ENCODE measurements around the gene LRRC47.

DNA sequence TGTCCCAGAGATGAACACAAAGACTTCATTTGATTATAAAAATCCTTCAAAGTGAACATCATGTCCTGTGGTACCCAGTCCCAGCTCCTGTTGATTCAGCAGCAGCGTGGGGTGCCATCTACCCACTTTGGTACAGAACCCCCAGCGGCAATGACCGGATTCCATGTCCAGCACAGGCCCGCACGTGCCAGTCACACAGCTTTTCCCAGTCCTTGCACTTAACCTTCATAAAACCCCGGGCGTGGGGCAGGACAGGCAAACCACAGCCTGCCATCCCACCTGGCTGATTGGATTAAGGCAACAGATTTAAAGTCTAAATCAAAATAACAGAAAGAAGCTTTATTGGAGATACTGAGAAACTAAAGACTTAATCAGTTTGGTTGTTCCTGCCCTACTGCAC is 45.2 kb upstream of the LRRC47 start:
- TF ChIP-seq EZH2 (optimal IDR thresholded peaks at IDR 0.05; ENCODE audit: low read depth, low read length) (no peak), EZH2phosphoT487 (IDR thresholded peaks at IDR 0.05; ENCODE audit: low read length) (no peak)
- TF ChIP-seq, protein P1, sequence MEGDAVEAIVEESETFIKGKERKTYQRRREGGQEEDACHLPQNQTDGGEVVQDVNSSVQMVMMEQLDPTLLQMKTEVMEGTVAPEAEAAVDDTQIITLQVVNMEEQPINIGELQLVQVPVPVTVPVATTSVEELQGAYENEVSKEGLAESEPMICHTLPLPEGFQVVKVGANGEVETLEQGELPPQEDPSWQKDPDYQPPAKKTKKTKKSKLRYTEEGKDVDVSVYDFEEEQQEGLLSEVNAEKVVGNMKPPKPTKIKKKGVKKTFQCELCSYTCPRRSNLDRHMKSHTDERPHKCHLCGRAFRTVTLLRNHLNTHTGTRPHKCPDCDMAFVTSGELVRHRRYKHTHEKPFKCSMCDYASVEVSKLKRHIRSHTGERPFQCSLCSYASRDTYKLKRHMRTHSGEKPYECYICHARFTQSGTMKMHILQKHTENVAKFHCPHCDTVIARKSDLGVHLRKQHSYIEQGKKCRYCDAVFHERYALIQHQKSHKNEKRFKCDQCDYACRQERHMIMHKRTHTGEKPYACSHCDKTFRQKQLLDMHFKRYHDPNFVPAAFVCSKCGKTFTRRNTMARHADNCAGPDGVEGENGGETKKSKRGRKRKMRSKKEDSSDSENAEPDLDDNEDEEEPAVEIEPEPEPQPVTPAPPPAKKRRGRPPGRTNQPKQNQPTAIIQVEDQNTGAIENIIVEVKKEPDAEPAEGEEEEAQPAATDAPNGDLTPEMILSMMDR (IDR thresholded peaks at IDR 0.05; ENCODE audit: low read length) = no peak
